Thyroid gland (tissue), 4 donors: Measurements from ENCODE around the gene ROM1.

Experiments
- CTCF ChIP-seq, 6 experiments: fragments of 200-600 bp in 3 of 6; fragments of 450-650 bp in 3 of 6; sonication (generic) in 3 of 6; IDR thresholded peaks; one replicate each; pipeline ENCODE4 v1.5.1; 2016 to 2019; ENCODE audit warnings: antibody characterized with exemption in 6 of 6, mild to moderate bottlenecking in 2 of 6, inconsistent platforms in 1 of 6, moderate library complexity in 1 of 6
- POLR2A ChIP-seq, 2 donors: fragments of 450-650 bp; IDR thresholded peaks; one replicate each; pipeline ENCODE4 v1.6.1; 2017; ENCODE audit warnings: antibody characterized with exemption in 2 of 2, mild to moderate bottlenecking in 2 of 2, moderate library complexity in 1 of 2

- TF ChIP-seq CTCF (IDR thresholded peaks at IDR 0.05) (no peak), POLR2A (IDR thresholded peaks at IDR 0.05) (no peak)
Observed at GRCh38 chr11:62600367-62601121, 12.5 kb upstream of the ROM1 start.
